HG03159 (cell line): ENCODE results near the gene SRRM5.
A peak's percentile ranks its signal among the peaks of the same experiment; 100 is the strongest.
"Not testable (repeated sequence)": the region's sequence is repeated elsewhere in the genome, so short reads cannot be mapped to it uniquely, and the experiment has no call there.

ENCODE experiments used
- ATAC-seq: cut with Tn5 transposase; IDR thresholded peaks from one replicate; pipeline ENCODE4 v1.9.1; 2021; ENCODE audit warnings: mild to moderate bottlenecking, moderate library complexity; ENCODE audit not compliant: unreplicated experiment

Gene SRRM5

DNA sequence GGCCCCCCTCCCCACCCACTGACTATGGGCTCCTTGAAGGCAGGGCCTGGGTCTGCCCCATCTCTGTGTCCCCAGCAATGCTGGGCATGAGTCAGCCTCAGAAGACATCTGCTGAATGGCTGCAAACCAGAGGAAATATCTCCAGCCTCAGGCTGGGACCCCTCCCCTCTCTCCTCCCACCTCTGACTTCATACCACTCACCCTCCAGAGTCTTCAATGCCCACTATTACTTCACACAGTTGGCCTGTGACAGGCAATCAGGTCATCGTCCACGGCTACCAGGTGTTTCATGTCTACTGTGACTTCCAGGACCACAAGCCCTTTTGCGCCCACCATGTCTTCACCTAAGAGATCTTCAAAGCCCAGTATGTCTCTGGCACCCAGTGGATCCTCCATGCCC, at the start of gene SRRM5:
SRRM5 (plus strand) TSS at position 301 of the 400 bp plus-strand sequence; CDS start at position 335, 34 bp downstream.
- ATAC-seq = no peak

DNA sequence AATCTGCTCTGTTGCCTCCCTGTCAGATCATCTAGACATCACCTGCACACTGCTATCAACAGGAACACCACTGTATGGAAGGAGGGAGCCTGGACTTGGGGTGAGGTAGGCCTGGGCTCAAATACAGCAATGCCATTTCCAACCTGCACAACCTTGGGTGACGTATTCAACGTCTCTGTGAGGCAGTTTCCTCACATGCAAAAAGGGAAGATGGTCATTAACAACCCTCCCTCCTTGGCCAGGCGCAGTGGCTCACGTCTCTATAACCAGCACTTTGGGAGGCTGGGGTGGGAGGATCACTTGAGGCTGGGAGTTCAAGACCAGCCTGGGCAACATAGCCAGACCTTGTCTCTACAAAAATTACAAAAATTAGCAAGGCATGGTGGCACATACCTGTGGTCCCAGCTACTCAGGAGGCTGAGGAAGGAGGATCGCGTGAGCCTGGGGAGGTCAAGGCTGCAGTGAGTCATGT, 49.6 kb upstream of the SRRM5 start:
- ATAC-seq = no peak

- ATAC-seq = peak; percentile 73
Observed at GRCh38 chr19:43562698-43563241, 49.1 kb upstream of the SRRM5 start.

GRCh38 chr19:43563816-43564457, 48.0 kb upstream of the SRRM5 start:
- no peak for ATAC-seq

DNA sequence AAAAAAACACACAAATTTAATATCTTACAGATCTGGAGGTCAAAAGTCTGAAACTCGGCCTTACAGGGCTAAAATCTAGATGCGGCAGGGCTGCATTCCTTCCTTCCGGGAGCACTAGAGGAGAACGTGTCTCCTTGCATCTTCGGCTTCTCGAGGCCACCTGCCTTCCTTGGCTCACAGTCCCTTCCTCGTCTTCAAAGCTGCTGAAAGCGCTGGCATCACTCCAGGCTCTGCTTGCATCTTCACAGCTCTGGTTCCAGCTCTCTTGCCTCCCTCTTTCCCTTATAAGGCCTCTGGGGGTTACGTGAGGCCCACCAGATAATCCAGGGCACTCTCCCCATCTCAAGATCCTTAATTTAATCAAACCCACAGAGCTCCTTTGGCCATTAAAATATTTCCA, 47.1 kb upstream of the SRRM5 start:
- ATAC-seq = no peak

DNA sequence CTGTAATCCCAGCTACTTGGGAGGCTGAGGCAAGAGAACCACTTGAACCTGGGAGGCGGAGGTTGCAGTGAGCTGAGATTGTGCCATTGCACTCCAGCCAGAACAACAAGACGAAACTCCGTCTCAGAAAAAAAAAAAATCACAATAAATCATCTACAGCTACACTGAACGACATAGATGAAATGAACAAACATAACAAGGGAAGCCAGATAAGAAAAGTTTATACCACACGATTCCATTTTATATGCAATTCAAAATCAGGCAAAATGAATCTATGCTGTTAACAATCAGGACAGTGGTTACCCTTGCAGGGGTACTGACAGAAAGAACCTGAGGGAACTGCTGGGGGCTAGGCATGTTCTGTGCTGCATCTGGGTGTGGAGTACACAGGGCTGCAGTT, 42.2 kb upstream of the SRRM5 start:
- no peak for ATAC-seq

- no peak for ATAC-seq
Observed at GRCh38 chr19:43570174-43570791, 41.6 kb upstream of the SRRM5 start.

- no peak for ATAC-seq
Observed at GRCh38 chr19:43572171-43572588, 39.7 kb upstream of the SRRM5 start.

GRCh38 chr19:43574424-43575155, 37.3 kb upstream of the SRRM5 start:
- ATAC-seq = no peak

DNA sequence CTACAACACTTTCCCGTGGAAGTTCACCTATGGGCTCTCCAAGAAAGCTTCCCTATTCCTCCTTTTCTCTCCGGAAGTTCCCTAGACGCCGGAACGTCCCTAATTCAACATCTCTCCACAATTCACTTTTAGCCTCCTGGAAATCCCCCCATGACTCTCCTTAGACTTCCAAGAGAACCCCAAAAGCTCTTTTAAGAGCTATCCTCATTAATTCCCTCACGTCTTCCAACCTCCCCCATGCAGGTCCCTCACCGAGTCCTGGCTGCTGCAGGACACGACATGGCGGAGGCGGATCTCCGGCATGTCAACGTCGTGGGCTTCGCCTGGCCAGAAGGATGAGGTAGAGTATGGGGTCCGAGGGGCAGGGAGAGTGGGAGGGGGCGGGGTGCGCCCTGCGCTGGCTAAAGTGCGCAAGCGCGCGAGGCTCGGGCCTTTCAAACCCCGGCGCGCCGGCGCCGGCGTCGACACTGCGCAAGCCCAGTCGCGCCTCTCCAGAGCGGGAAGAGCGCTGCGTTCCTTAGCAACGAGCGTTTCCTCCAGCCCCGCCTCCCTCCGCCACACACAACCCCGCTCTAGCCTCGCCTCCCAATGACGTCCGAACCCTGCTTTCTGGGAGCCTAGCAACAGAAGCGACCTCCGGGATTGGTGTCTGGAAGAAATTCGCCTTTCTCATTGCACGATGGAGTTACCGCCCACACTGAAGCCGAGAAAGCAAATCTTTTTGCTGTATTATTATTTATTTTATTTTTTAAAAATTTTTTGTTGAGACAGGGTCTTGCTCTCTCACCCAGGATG, 36.5 kb upstream of the SRRM5 start, which contains the start of the genes PINLYP and XRCC1:
PINLYP (plus strand) TSS at position 646 of the 795 bp plus-strand sequence. CDS start 1,391 bp downstream, outside the sequence.
XRCC1 (minus strand) TSS at position 372 of the 795 bp plus-strand sequence; CDS start at position 303, 69 bp downstream.
- peak; percentile 96 for ATAC-seq

GRCh38 chr19:43575955-43576878, 35.7 kb upstream of the SRRM5 start:
- ATAC-seq = no peak

DNA sequence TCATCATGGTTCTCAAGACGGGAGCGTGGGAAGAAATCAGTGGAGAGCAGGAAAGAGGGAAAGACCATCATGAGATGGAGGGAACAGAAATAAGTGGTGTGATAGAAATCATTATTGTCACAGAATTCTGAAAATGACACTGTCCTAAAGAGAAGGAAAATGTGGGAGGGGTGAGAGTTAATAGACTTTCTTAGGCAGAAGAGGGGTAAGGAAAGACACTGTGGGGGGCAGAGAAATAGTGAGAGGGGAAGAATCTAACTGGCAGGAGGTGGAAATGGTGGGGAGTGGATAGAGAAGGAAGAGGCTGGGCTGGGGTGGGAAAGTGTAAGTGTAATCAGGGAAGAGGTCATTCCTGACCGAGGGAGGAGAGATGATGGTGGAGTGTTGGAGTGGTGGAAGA, 33.1 kb upstream of the SRRM5 start:
- ATAC-seq = no peak

GRCh38 chr19:43581467-43581866, 30.4 kb upstream of the SRRM5 start:
- no peak for ATAC-seq

GRCh38 chr19:43582495-43582894, 29.4 kb upstream of the SRRM5 start:
- ATAC-seq = no peak

GRCh38 chr19:43584484-43584883, 27.4 kb upstream of the SRRM5 start:
- ATAC-seq = no peak

- no peak for ATAC-seq
Observed at GRCh38 chr19:43586346-43586745, 25.5 kb upstream of the SRRM5 start.

- not testable (repeated sequence) for ATAC-seq
Observed at GRCh38 chr19:43587029-43587428, 24.9 kb upstream of the SRRM5 start.

- no peak for ATAC-seq
Observed at GRCh38 chr19:43589277-43589676, 22.6 kb upstream of the SRRM5 start.

- no peak for ATAC-seq
Observed at GRCh38 chr19:43589678-43590077, 22.2 kb upstream of the SRRM5 start.
